Choroid plexus epithelial cell (primary cell): ENCODE results near the gene SCAF4.
"Not testable (repeated sequence)": the region's sequence is repeated elsewhere in the genome, so short reads cannot be mapped to it uniquely, and the experiment has no call there.

Experiments
- DNase-seq: peaks from one replicate; pipeline ENCODE4 v3.0.0-alpha.2; 2010; ENCODE audit warnings: low read depth
- H3K4me3 ChIP-seq: 2 replicates; pipeline ENCODE4 v1.5.1; 2011; ENCODE audit warnings: low read depth, mild to moderate bottlenecking, control low read depth, low read length, moderate library complexity
- CTCF ChIP-seq: conservative IDR thresholded peaks from 2 replicates; pipeline ENCODE4 v1.5.1; 2011; ENCODE audit warnings: low read depth, mild to moderate bottlenecking, control low read depth, inconsistent platforms, low read length, moderate library complexity

SCAF4 gene

GRCh38 chr21:31650930-31651329 is 81.0 kb downstream of the SCAF4 start:
- DNase-seq: no peak
- no peak overlapping the region for H3K4me3 ChIP-seq
- TF ChIP-seq CTCF: no peak

- no peak for DNase-seq
- H3K4me3 ChIP-seq: no peak overlapping the region
Observed at GRCh38 chr21:31647650-31648049, 84.3 kb downstream of the SCAF4 start.

GRCh38 chr21:31644643-31645042 is 87.3 kb downstream of the SCAF4 start:
- no peak overlapping the region for H3K4me3 ChIP-seq
- no peak for TF ChIP-seq CTCF
- DNase-seq: no peak

More at GRCh38 chr21:31647650-31648049, 84.3 kb downstream of the SCAF4 start:
- TF ChIP-seq CTCF: no peak

- H3K4me3 ChIP-seq: no peak overlapping the region
- TF ChIP-seq CTCF: no peak
- no peak for DNase-seq
Observed at GRCh38 chr21:31641416-31641922, 90.4 kb downstream of the SCAF4 start.

GRCh38 chr21:31636874-31637273 is 95.0 kb downstream of the SCAF4 start:
- H3K4me3 ChIP-seq: no peak overlapping the region
- no peak for DNase-seq
- no peak for TF ChIP-seq CTCF

GRCh38 chr21:31634993-31635392 is 96.9 kb downstream of the SCAF4 start:
- H3K4me3 ChIP-seq: no peak overlapping the region
- TF ChIP-seq CTCF: no peak
- no peak for DNase-seq

GRCh38 chr21:31631881-31632280 is 100.0 kb downstream of the SCAF4 start:
- H3K4me3 ChIP-seq, DNase-seq: not testable (repeated sequence)
